NCI-H524 (cell line): ENCODE measurements around the gene PKP1.
A peak's percentile ranks its signal among the peaks of the same experiment; 100 is the strongest.

Source experiments
- DNase-seq, 2 experiments: peaks; one replicate each; lab custom pipeline; 2025; lab: John Stamatoyannopoulos, UW

The PKP1 gene

DNA sequence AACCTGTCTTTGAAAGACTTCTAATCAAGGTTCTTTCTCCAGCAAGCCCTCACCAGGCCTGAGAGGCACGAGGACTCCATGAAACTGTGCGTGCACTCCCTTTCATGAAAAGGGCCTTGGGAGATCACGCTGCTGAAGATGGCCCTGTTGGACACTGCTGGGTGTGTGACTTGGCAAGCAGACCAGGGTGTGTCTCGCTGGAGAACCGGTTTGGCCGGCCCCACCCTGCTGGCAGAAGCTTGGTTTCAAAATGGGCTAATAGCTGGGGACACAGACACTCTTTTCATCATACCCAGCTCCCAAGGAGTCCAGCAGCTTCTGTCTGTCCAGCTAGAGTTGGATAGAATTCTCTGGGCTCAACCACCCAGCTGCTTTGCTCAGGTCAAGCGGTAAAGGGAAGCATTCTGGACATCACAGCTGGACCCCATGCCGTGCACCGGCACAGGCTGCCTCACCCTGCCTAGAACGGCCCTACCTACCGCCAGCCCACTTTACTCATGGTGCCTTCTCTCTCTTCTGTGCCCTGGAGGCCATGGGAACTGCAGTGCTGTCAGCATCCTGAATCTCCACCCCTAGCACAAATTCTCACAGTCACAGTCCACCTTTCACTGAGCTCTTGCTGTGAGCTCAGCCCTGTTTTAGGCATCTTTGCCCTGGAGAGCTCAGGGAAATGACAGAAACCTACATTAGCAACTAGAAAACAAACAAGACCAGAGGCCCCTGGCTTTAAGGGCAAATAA is 24.6 kb downstream of the PKP1 start:
- DNase-seq: no peak

DNA sequence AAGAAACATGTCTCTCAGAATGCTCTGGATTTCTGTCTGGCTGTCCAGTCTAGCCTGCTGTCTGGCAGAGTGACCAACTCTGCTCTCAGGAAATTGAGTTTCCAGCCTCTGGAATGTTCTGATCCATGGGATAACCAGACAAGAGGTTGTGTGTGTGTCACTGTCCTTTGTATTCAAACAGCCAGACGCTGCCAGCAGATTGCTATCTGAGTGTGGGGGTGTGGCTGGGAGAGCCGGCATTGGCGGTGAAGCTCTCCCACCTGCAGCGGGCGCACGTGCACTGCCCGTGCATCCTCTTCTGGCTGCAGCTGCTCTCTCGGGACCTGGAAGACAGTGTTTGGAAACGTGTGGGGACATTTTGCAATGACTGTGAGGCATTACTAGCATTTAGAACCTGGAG is 26.1 kb downstream of the PKP1 start:
- DNase-seq: peak; percentile 44 to 82

DNA sequence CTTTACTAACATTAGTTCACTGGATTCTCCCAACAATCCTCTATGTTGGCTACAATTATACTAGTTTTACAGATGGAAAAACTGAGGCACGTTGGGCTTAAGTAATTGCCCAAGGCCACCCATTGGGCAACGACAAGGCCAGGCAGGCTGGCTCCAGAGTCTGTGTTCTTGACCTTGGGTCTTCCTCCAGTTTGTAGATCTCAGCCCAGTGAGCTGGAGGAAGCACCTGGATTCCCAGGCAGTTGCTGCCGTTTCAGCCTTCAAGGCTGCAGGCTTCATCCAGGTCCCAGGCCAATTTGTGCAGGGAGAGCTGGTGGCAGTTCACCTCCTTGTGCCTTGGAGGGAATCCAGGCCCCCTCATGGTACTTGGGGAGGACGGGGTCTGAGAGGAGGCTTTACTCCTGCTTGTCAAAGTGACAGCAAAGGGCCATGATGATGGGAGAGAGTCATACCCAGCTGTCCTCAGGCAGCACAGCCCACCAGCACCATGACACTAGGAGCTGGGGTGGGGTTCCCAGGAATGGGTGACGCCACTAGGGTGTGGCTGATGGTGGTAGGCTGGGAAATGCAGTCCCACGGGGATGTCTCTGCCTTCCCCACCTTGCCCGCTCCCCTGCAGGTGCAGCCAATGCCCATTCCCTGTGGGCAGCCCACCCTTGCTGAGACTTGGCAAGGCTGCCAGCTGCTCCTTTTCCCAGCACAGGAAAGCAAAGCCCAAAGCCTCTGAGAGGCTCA is 27.1 kb downstream of the PKP1 start:
- no peak for DNase-seq

- DNase-seq: peak; percentile 76 to 77
Observed at GRCh38 chr1:201310986-201311355, 27.7 kb downstream of the PKP1 start.

DNA sequence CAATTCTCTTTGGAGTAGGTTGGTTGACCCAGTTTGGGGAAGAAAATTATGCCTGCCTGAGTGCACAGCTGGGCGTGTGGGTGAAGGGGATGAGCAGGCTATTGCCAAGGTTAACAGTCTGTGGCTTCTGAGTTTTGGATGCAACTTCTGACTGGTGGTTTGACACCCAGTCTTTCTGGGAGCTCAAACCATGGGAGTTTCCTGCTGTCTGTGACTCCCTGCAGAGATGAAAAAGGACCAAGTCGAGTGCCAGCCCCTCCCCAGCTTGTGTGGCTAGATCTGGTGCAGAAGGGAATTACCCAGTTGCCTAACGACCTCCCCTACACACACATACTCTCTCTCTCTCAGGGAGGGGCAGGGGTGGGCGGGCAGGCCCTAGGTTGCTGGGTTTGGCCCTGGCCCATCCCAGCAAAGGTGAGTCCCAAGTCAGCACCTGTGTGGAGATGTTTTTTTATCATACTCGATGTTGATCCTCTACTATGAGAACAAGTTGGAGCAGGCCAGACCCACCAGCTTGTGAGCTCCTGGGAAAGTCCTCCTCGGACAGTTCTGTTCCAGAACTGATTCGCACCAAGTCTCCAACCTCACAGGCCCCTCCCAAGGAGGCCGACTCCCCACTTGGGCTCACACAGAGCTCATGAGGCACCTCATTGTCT is 28.2 kb downstream of the PKP1 start:
- no peak for DNase-seq

DNA sequence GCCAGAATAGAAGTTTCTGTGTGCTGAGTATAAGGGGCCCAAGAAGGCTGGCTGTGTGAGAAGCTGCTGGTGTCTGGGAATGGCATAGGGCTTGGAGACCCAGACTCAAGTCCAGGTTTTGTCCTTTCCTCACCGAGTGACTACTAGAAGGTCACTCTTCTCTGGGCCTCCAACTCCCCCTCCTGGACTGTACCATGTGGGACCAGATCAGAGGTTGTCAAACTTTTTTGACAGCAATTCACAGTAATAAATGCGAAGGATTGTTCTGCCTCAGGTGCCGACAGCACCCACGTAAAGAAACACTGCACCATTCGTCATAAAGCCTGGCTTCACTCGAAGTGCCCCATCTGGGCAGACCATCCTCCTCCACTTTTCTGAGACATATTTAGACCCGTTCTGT is 29.0 kb downstream of the PKP1 start:
- DNase-seq: no peak

DNA sequence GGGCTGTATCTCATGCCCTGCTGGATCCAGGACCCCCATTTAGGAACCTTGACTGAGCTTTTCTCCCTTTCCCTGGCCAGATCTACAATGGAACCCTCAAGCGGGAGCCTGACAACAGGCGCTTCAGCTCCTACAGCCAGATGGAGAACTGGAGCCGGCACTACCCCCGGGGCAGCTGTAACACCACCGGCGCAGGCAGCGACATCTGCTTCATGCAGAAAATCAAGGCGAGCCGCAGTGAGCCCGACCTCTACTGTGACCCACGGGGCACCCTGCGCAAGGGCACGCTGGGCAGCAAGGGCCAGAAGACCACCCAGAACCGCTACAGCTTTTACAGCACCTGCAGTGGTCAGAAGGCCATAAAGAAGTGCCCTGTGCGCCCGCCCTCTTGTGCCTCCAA is 29.8 kb downstream of the PKP1 start:
- peak; percentile 1 to 70 for DNase-seq

DNA sequence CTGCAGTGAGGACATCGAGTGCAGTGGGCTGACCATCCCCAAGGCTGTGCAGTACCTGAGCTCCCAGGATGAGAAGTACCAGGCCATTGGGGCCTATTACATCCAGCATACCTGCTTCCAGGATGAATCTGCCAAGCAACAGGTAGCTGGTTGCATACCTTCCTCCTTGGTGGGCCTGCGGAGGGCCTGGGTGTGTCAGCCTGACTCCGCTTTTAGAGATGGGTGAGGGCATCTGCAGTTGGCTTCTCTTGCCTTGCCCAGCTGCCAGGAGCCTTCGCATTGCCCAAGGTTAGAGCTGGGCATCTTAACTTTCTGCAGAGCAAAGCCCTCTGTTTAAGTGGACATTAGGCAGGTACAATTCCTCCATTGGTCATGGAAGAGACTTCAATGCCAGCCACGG is 33.2 kb downstream of the PKP1 start:
- no peak for DNase-seq

GRCh38 chr1:201317551-201317950 is 34.2 kb downstream of the PKP1 start:
- no peak for DNase-seq

DNA sequence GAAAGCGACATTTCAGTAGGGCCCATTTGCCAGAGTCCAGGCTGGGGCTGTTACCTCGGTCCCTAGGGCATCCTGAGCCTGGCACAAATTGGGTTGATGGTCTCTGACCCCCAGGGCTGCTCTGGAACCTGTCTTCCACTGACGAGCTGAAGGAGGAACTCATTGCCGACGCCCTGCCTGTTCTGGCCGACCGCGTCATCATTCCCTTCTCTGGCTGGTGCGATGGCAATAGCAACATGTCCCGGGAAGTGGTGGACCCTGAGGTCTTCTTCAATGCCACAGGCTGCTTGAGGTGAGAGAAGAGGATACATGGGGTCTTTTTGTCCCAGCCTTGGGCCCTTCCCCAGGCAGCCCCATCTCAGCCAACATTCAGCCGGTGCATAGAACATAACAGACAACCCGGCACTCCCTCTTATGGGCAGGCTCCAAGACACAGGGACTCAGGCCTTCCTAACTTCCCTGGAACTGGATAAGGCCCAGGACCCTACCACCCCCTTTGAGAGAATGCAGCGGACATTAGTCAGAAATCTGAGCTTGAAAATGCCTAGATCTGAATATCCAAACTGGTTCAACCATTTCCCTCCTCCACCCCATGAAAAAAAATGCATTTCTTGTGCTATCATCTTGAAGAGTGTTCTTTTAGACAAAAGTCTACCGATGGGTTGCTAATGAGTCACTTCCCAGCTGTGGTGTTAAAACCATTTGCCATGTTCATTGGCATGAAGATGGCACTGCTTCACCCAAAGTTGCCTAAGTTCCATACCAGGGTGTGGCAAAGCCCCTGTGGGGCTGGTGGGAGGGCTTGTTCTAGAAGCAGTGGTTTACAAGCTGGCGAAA is 35.4 kb downstream of the PKP1 start:
- no peak for DNase-seq

DNA sequence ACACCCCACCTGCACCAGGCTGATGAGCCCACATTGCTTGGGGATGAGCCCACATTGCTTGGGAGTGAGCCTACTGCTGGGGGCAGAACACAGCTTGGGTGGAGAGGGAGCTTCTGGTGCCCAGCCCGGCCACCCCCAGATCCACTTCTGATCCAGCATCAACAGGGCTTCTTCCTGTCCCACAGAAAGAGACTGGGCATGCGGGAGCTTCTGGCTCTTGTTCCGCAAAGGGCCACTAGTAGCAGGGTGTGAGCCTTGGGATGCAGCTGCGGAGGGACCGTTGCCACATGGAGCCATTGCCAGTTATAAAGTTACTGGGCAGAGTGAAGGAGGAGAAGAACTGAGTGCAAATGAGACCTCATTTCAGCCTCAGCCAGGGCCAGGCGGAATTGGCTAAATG is 36.3 kb downstream of the PKP1 start:
- no peak for DNase-seq

- peak; percentile 76 to 90 for DNase-seq
Observed at GRCh38 chr1:201320168-201320788, 37.0 kb downstream of the PKP1 start.

- DNase-seq: no peak
Observed at GRCh38 chr1:201321826-201322390, 38.6 kb downstream of the PKP1 start.

- DNase-seq: no peak
Observed at GRCh38 chr1:201322653-201323510, 39.6 kb downstream of the PKP1 start.

- no peak for DNase-seq
Observed at GRCh38 chr1:201324306-201324705, 41.0 kb downstream of the PKP1 start.

DNA sequence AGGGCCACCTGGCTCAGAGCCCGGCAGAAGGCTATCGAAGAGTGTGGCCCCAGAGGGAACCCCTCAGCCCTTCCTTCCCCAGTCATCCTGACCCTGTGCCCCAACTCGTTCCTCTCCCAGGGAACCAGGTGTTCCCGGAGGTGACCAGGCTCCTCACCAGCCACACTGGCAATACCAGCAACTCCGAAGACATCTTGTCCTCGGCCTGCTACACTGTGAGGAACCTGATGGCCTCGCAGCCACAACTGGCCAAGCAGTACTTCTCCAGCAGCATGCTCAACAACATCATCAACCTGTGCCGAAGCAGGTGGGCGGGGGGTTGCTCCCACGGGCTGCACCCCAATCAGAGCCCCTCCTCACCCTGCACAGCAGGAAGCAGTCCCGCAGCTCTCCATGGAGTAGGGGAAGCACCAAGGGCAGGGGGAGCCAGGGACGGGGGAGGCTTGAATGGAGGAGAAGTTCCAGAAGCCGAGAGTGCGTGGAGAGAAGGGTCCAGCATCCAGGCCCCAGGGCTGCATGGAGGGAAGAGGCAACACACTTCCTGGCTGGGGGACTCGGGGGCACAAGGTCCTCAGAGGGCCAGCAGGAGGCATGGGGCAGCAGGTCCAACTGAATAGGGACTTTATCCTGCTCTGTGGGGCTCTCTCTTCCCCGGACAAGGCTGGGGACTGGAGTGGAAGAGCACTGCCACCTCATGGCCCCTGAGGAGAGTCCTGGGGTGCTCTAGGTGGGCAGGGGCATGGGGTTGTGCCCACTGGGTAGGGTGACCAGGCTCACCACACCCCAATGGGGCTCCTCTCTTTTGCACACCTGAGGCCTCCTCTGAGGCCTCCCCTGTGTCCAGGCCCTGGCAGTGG is 41.7 kb downstream of the PKP1 start:
- no peak for DNase-seq

- DNase-seq: no peak
Observed at GRCh38 chr1:201325678-201326060, 42.4 kb downstream of the PKP1 start.

DNA sequence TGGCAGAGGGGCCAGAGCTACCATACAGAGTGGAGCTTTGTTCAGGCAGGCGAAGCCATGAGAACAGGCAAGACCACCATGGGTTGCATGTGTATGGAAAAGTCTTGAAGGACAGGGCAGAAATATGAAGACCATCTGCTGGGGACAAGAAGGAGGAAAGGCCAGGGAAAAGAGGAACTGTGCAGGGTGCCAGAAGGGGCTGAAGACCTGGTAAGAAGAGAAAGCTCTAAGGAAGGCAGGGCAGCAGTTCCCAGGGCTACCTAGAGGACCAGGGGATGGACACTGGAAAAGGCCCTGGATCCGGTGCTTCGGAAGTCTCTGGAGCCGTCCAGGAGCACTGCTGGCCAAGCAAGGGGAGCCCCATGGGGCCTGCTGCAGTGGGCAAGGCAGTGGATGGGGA is 43.4 kb downstream of the PKP1 start:
- no peak for DNase-seq

GRCh38 chr1:201327687-201328240 is 44.5 kb downstream of the PKP1 start:
- DNase-seq: no peak
